HG03097 (cell line): ENCODE data around the gene EMILIN1.

Experiments
- ATAC-seq: cut with Tn5 transposase; IDR thresholded peaks from one replicate; pipeline ENCODE4 v1.9.1; 2021; ENCODE audit not compliant: unreplicated experiment, low FRiP score

EMILIN1 gene

DNA sequence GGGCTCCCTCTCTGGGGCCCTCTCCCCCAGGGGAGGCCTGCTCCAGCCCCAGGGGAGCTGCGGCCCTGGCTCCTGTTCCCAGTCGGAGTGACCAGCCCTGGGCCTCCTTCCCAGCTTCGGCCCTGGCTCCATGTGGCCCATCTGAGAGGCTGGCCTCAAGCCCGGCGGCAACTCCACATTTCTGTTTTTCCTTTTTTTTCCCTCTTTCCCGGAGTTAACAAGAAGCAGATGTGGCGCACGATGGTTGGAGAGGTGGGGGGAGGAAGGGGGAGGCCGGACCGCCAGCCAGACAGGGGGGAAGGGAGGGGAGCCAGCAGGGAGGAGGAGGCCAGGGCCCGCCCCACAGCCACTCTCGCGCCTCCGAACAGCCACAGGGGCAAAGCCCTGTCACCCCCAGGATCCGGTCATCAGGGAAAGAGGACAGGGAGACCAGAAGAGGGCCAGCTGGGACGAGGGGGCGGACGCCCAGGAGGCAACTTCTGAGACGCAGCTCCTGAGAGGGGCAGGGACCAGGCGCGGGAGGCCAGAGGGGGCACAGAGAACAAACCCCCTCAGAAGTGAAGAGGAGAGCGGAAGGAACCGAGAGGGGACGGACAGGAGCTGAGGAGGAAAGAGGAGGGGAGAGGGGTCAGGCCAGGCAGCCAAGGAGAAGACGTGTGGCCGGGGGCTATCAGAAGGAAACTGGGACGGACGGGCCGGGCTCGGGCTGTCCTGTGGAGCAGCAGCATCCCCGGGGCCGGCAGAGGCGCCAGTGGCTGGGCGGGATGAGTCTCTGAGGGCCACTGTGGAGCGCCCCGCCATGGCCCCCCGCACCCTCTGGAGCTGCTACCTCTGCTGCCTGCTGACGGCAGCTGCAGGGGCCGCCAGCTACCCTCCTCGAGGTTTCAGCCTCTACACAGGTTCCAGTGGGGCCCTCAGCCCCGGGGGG, at the start of gene EMILIN1:
Gene EMILIN1 (plus strand): TSS at position 349 of the 928 bp plus-strand sequence. CDS start 451 bp downstream, at position 800.
- no peak for ATAC-seq

- ATAC-seq = no peak
These were observed 49.4 kb upstream of the EMILIN1 start for GRCh38 chr2:27029051-27029450.

GRCh38 chr2:27032495-27033252, 45.7 kb upstream of the EMILIN1 start, which contains the start of gene TMEM214:
Gene TMEM214, plus strand, starts transcription at chr2:27032965. Its CDS starts 51 bp downstream, at chr2:27033016.
- peak; percentile 84 for ATAC-seq

GRCh38 chr2:27033253-27033852, 45.1 kb upstream of the EMILIN1 start:
- peak; percentile 7 for ATAC-seq

DNA sequence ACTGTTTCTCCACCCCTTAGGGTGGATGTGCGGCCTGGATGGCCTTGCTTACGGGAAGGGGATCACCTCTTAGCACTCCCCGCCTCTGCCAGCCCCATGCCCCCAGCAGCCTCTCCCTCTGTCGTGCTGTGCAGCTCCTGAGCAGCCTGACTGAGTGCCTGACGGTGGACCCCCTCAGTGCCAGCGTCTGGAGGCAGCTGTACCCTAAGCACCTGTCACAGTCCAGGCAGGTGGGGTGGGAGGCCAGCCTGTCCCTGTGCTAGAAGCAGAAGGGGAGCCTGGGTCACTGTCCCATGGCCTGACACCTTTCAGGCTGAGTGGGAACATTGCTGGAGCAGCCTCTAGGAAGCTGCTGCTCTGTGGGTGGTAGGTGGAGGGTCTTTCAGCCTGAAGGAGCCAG, 40.4 kb upstream of the EMILIN1 start:
- ATAC-seq = no peak

DNA sequence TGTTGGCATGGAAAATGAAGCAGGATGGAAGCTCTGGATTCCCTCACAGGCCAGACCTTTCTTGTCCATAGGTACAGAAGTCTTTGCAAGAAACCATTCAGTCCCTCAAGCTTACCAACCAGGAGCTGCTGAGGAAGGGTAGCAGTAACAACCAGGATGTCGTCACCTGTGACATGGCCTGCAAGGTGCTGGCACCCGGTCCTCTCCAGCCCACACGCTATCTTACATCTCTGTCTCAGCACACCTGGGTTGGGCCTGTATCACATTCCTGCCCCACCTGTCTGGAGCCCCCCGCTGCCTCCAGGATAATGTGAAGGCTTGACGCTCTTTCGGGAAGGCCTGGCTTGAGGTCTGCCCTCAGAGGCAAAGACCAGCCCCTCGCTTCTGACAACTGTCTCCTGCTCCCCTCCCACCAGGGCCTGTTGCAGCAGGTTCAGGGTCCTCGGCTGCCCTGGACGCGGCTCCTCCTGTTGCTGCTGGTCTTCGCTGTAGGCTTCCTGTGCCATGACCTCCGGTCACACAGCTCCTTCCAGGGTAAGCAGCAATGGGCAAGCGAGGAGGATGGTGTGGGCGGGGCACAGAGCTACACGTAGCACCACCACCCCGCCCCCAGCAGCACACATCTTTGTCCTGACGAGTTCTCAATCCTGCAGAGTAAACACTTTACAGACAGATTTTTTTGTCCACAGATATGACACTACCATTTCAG, 39.6 kb upstream of the EMILIN1 start:
- ATAC-seq = no peak

GRCh38 chr2:27039426-27039825, 39.0 kb upstream of the EMILIN1 start:
- no peak for ATAC-seq

- ATAC-seq = no peak
These were observed 38.5 kb upstream of the EMILIN1 start for GRCh38 chr2:27039871-27040270.

DNA sequence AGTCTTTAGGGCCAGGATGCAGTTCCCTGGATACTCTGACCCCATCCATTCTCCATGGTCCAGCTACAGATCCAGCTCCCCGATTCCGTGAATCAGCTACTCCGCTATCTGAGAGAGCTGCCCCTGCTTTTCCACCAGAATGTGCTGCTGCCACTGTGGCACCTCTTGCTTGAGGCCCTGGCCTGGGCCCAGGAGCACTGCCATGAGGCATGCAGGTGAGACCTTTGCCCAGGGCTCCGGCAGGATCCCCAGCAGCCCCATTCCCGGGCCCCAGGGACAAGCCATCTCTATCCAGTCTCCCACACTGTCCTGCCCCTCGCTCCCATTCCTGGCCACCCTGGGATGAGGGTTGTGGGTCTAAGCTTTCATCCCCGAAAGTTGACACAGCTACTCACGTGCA, 38.1 kb upstream of the EMILIN1 start:
- ATAC-seq = no peak

DNA sequence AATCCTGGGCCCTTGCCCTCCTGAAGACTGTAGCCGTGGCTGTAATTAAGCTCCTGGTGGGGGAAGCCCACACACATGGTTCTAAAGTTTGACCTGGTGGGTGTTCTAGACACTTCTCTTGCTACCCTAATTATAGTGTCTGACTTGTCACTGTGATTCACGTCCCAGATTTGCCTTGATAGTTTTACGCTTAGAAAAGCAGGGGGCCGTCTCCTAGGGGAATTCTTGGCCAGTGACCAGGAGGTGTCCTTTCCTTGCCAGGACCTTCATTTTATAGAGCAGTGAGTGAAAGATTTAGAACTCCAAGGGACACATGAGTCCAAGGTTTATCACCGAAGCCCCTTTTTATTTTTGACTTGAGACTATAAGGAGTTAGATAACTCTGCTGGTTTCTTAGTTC, 36.7 kb upstream of the EMILIN1 start:
- ATAC-seq = no peak

GRCh38 chr2:27042159-27042661, 36.2 kb upstream of the EMILIN1 start:
- no peak for ATAC-seq

- no peak for ATAC-seq
These were observed 35.3 kb upstream of the EMILIN1 start for GRCh38 chr2:27042985-27043634.

GRCh38 chr2:27049422-27050280, 28.8 kb upstream of the EMILIN1 start:
- peak; percentile 17 for ATAC-seq

- peak; percentile 45 for ATAC-seq
These were observed 28.0 kb upstream of the EMILIN1 start for GRCh38 chr2:27050281-27050995.

GRCh38 chr2:27050996-27051901, 27.2 kb upstream of the EMILIN1 start, which contains the start of gene AGBL5:
Gene AGBL5, plus strand, starts transcription at chr2:27051668. Its CDS starts 1,291 bp downstream, at chr2:27052959.
- peak; percentile 57 for ATAC-seq

- ATAC-seq = peak; percentile 2
These were observed 26.3 kb upstream of the EMILIN1 start for GRCh38 chr2:27051902-27052645.
